Neural cell (in vitro differentiated cells): ENCODE measurements around the gene FOXQ1. TPM values are rescaled to one million over a fixed set of nuclear protein-coding genes. Genes with fewer than 3 reads are reported as not detected.
"Not testable (repeated sequence)": the region's sequence is repeated elsewhere in the genome, so short reads cannot be mapped to it uniquely, and the experiment has no call there.

ENCODE experiments used
- H2AFZ ChIP-seq: fragments of 200-600, 300-800 bp; sonication (generic), shearing (Covaris generic); 2 replicates; pipeline ENCODE4 v1.6.0; 2014; ENCODE audit warnings: low read depth, mild to moderate bottlenecking, antibody characterized with exemption, low read length, moderate library complexity
- H3F3A ChIP-seq: fragments of 200-600 bp; shearing (Covaris generic); 2 replicates; pipeline ENCODE4 v1.6.1; 2016; ENCODE audit warnings: mild to moderate bottlenecking, moderate library complexity, mixed read lengths, antibody characterized with exemption, low read length; ENCODE audit not compliant: insufficient read depth, poor library complexity, severe bottlenecking
- H3K27ac ChIP-seq: fragments of 200-600, 300-800 bp; sonication (generic), shearing (Covaris generic); 2 replicates; pipeline ENCODE4 v1.5.1; 2014; ENCODE audit warnings: mild to moderate bottlenecking, low read length, moderate library complexity
- H3K27me3 ChIP-seq: fragments of 300-800, 200-600 bp; sonication (generic), shearing (Covaris generic); 2 replicates; pipeline ENCODE4 v1.6.0; 2014; ENCODE audit warnings: mild to moderate bottlenecking, low read depth, low read length, moderate library complexity; ENCODE audit not compliant: insufficient read depth
- H3K36me3 ChIP-seq: fragments of 300-800, 200-600 bp; sonication (generic), shearing (Covaris generic); 2 replicates; pipeline ENCODE4 v1.5.1; 2014; ENCODE audit warnings: mild to moderate bottlenecking, antibody characterized with exemption, low read length, moderate library complexity; ENCODE audit not compliant: insufficient read depth
- H3K4me2 ChIP-seq: fragments of 300-800, 200-600 bp; sonication (generic), shearing (Covaris generic); 2 replicates; pipeline ENCODE4 v1.6.0; 2014; ENCODE audit warnings: mild to moderate bottlenecking, low read length
- H3K4me3 ChIP-seq: fragments of 300-800, 200-600 bp; sonication (generic), shearing (Covaris generic); 2 replicates; pipeline ENCODE4 v1.5.1; 2014; ENCODE audit warnings: mild to moderate bottlenecking, low read length, moderate library complexity
- H3K79me2 ChIP-seq: fragments of 200-600 bp; shearing (Covaris generic); replicated peaks from 2 replicates; pipeline ENCODE4 v1.6.0; 2014; ENCODE audit warnings: mild to moderate bottlenecking, low read length, moderate library complexity; ENCODE audit not compliant: insufficient read depth
- H3K9ac ChIP-seq: fragments of 300-800, 200-600 bp; sonication (generic), shearing (Covaris generic); 2 replicates; pipeline ENCODE4 v1.6.1; 2016; ENCODE audit warnings: mild to moderate bottlenecking, low read length, mixed read lengths
- H3K9me2 ChIP-seq: fragments of 200-600 bp; shearing (Covaris generic); 2 replicates; pipeline ENCODE4 v1.6.1; 2016; ENCODE audit warnings: mild to moderate bottlenecking, low read length, mixed read lengths; ENCODE audit not compliant: insufficient read depth
- H3K9me3 ChIP-seq: fragments of 200-600, 300-800 bp; sonication (generic), shearing (Covaris generic); 2 replicates; pipeline ENCODE4 v1.6.1; 2016; ENCODE audit warnings: mild to moderate bottlenecking, mixed run types, low read length, moderate library complexity, mixed read lengths
- H4K20me1 ChIP-seq: fragments of 200-600 bp; shearing (Covaris generic); 2 replicates; pipeline ENCODE4 v1.6.1; 2016; ENCODE audit warnings: mild to moderate bottlenecking, mixed run types; ENCODE audit not compliant: insufficient read depth
- CTCF ChIP-seq: fragments of 450-650 bp; IDR thresholded peaks from 2 replicates; pipeline ENCODE4 v1.5.1; 2014; ENCODE audit warnings: antibody characterized with exemption, mild to moderate bottlenecking, moderate library complexity; ENCODE audit not compliant: poor library complexity, severe bottlenecking
- EP300 ChIP-seq: fragments of 450-650 bp; conservative IDR thresholded peaks from 2 replicates; pipeline ENCODE4 v1.6.1; 2014; ENCODE audit warnings: antibody characterized with exemption, mild to moderate bottlenecking, moderate library complexity; ENCODE audit not compliant: poor library complexity, severe bottlenecking
- EZH2 ChIP-seq: fragments of 200-600, 300-800 bp; shearing (Covaris generic), sonication (generic); IDR thresholded peaks from 2 replicates; pipeline ENCODE4 v1.6.1; 2014; ENCODE audit warnings: antibody characterized with exemption, low read length, borderline replicate concordance, mild to moderate bottlenecking; ENCODE audit not compliant: insufficient read depth, poor library complexity, severe bottlenecking
- MXI1 ChIP-seq: fragments of 450-650 bp; conservative IDR thresholded peaks from 2 replicates; pipeline ENCODE4 v1.6.1; 2014; ENCODE audit warnings: antibody characterized with exemption, mild to moderate bottlenecking; ENCODE audit not compliant: poor library complexity, severe bottlenecking
- POLR2AphosphoS5 ChIP-seq: IDR thresholded peaks from 2 replicates; pipeline ENCODE4 v1.6.1; 2012
- RAD21 ChIP-seq: fragments of 450-650 bp; conservative IDR thresholded peaks from 2 replicates; pipeline ENCODE4 v1.6.1; 2014; ENCODE audit warnings: antibody characterized with exemption, mild to moderate bottlenecking, moderate library complexity
- REST ChIP-seq: IDR thresholded peaks from 2 replicates; pipeline ENCODE4 v1.6.1; 2012; ENCODE audit warnings: borderline replicate concordance
- SMC3 ChIP-seq: fragments of 450-650 bp; conservative IDR thresholded peaks from 2 replicates; pipeline ENCODE4 v1.6.1; 2014; ENCODE audit warnings: antibody characterized with exemption, mild to moderate bottlenecking, moderate library complexity; ENCODE audit not compliant: poor library complexity
- TAF1 ChIP-seq: IDR thresholded peaks from 2 replicates; pipeline ENCODE4 v1.6.1; 2012; ENCODE audit warnings: low read depth
- polyA plus RNA-seq: library from polyadenylated mRNA; depleted of rRNA; stranded (reverse); fragments of >200 nt; gene quantifications from 2 replicates; pipeline ENCODE4 v1.2.3, GENCODE V29; 2014

FOXQ1 gene
- polyA plus RNA-seq, 1 donor from 2014 or later = not detected

GRCh38 chr6:1317302-1317815, 5.5 kb downstream of the FOXQ1 start:
- Histone ChIP-seq H3K9ac (no peak overlapping the region), H4K20me1 (no peaks in the 10 kb centered on the region), H3K27ac (no peak overlapping the region), H3K79me2 (no peaks in the 10 kb centered on the region), H3K36me3 (no peaks in the 10 kb centered on the region), H3K4me3 (no peak overlapping the region), H3K27me3 (peaks cover 39% of the 10 kb centered on the region), H3K9me2 (no peaks in the 10 kb centered on the region), H3F3A (no peaks in the 10 kb centered on the region), H2AFZ (no peak overlapping the region), H3K9me3 (no peaks in the 10 kb centered on the region), H3K4me2 (no peak overlapping the region)
- TF ChIP-seq CTCF = no peak
- no peak for TF ChIP-seq MXI1
- no peak for TF ChIP-seq SMC3
- no peak for TF ChIP-seq REST
- no peak for TF ChIP-seq TAF1
- no peak for TF ChIP-seq POLR2AphosphoS5
- TF ChIP-seq EZH2 = no peak
- TF ChIP-seq RAD21 = no peak
- no peak for TF ChIP-seq EP300

- Histone ChIP-seq H3K36me3 (no peaks in the 10 kb centered on the region), H3K4me3 (no peak overlapping the region), H3K27me3 (peaks cover 32% of the 10 kb centered on the region), H3K9ac (no peak overlapping the region), H3K79me2 (no peaks in the 10 kb centered on the region), H3K4me2 (no peak overlapping the region), H3K27ac (no peak overlapping the region), H3F3A (no peaks in the 10 kb centered on the region), H4K20me1 (no peaks in the 10 kb centered on the region), H3K9me2 (no peaks in the 10 kb centered on the region), H3K9me3 (no peaks in the 10 kb centered on the region), H2AFZ (no peak overlapping the region)
- TF ChIP-seq CTCF (no peak), RAD21 (no peak), REST (no peak), EP300 (no peak), POLR2AphosphoS5 (no peak), SMC3 (no peak), EZH2 (no peak), MXI1 (no peak), TAF1 (no peak)
Measured at GRCh38 chr6:1318036-1318435, 6.1 kb downstream of the FOXQ1 start.

- H3K4me3 ChIP-seq, H3F3A ChIP-seq, H3K27ac ChIP-seq, H3K4me2 ChIP-seq, H3K36me3 ChIP-seq, H4K20me1 ChIP-seq, H3K9me3 ChIP-seq, H3K9me2 ChIP-seq, H2AFZ ChIP-seq, H3K79me2 ChIP-seq, H3K9ac ChIP-seq: not testable (repeated sequence)
- peaks cover 31% of the 10 kb centered on the region for H3K27me3 ChIP-seq
Measured at GRCh38 chr6:1318584-1318983, 6.7 kb downstream of the FOXQ1 start.
